SK-N-MC (cell line): Measurements from ENCODE around the gene TNNT3.

Experiments
- DNase-seq: peaks from one replicate; pipeline ENCODE4 v3.0.0-alpha.2; 2011; ENCODE audit warnings: low read depth, low spot score
- H3K27ac ChIP-seq: fragments of 200-600 bp; sonication (generic); 2 replicates; pipeline ENCODE4 v1.5.1; 2016; ENCODE audit warnings: mixed run types
- H3K36me3 ChIP-seq: fragments of 200-600 bp; sonication (generic); 2 replicates; pipeline ENCODE4 v1.6.1; 2017; ENCODE audit warnings: antibody characterized with exemption, low read length, mixed read lengths; ENCODE audit not compliant: insufficient read depth
- H3K4me3 ChIP-seq: fragments of 200-600 bp; sonication (generic); 2 replicates; pipeline ENCODE4 v1.5.1; 2016
- H3K9ac ChIP-seq: fragments of 200-600 bp; sonication (generic); 2 replicates; pipeline ENCODE4 v1.8.0; 2017; ENCODE audit warnings: mixed run types, mixed read lengths; ENCODE audit not compliant: insufficient read length
- H3K9me3 ChIP-seq: fragments of 200-600 bp; sonication (generic); 2 replicates; pipeline ENCODE4 v1.6.1; 2017; ENCODE audit warnings: low read depth, mild to moderate bottlenecking, antibody characterized with exemption, low read length, moderate library complexity, mixed read lengths
- EZH2 ChIP-seq: fragments of 200-600 bp; sonication (generic); IDR thresholded peaks from one replicate; pipeline ENCODE4 v1.6.1; 2017; ENCODE audit warnings: antibody characterized with exemption
- FOXP2 ChIP-seq: optimal IDR thresholded peaks from 2 replicates; pipeline ENCODE3; 2011; ENCODE audit warnings: mild to moderate bottlenecking, moderate library complexity; ENCODE audit not compliant: insufficient read depth; ENCODE audit errors: extremely low read length, control extremely low read depth
- POLR2AphosphoS5 ChIP-seq: IDR thresholded peaks from 2 replicates; pipeline ENCODE4 v1.6.1; 2012; ENCODE audit warnings: mild to moderate bottlenecking, low read depth, low read length, borderline replicate concordance

Gene TNNT3

DNA sequence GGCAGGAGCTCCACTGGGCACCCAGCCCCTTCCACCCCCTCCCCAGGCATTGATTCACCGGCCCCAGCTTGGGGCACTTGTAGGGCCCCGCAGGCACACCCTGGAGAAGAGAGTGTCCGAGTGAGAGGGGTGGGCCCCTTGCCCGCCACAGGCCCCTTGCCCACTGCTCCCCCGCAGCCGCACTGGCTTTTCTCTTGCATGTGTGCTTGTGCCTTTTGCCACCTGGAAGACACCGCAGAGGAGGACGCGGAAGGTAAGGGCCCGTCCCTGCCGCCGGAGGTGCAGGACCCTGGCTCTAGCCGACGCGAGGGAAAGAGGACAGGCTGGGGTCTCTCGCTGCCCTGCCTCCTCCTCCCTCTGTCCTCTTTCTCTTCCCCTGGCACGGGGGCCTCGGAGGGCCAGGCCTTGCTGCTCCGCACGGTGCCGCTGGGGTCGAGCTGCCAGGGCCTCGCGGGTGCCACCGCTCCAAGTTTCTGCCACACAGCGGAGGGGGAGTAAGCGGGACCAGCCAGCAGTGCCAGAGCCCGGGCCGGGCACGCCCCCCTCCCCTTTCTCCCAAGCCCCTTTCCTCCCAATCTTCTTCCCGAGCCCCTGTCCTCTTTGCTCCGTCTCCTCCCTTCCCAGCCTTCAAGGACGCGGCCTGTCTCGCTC, 9.5 kb downstream of the TNNT3 start:
- Histone ChIP-seq H3K9me3 (no peaks in the 10 kb centered on the region), H3K36me3 (no peaks in the 10 kb centered on the region), H3K4me3 (no peak overlapping the region), H3K27ac (no peak overlapping the region), H3K9ac (no peak overlapping the region)
- no peak for TF ChIP-seq EZH2
- no peak for TF ChIP-seq POLR2AphosphoS5
- no peak for TF ChIP-seq FOXP2
- no peak for DNase-seq

DNA sequence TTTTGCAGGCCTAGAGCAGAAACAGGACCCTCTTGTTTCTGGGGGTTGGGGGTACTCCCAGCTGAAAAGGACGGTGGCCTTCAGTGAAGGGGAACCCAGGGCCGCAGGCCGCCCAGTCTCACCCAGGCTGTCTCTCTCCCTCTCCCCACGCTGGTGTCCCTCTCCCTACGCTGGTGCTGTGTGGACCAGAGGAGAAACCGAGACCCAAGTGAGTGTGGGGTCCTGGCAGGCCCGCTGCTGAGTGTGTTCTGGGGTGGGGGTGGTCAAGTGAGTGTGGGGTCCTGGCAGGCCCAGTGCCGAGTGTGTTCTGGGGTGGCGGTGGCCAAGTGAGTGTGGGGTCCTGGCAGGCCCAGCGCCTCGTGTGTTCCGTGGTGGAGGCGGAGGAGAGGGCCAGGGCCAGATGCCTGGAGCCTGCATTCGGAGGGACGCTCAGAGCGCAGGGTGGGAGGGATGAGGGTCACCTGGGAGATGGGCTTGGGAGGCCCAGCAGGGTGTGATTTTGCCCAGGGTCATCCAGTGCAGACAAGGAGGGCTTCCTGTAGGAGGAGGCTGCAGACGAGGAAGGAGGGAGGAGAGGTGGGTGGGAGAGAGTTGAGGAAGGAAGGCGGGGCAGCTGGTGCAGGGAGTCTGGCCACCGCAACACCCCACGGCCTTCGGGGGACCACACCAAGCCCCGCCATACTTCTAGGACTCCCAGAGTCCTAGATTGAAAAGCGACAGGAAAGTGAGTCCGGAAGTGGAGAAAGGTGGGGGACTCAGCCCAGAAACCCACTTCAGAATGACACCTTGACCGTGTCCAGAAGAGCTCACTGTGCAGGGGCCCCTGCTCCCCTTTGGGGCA, 10.3 kb downstream of the TNNT3 start:
- no peaks in the 10 kb centered on the region for H3K36me3 ChIP-seq
- H3K9ac ChIP-seq: no peak overlapping the region
- H3K9me3 ChIP-seq: no peaks in the 10 kb centered on the region
- TF ChIP-seq FOXP2: no peak
- no peak for TF ChIP-seq POLR2AphosphoS5
- no peak for TF ChIP-seq EZH2
- H3K27ac ChIP-seq: no peak overlapping the region
- DNase-seq: no peak
- no peak overlapping the region for H3K4me3 ChIP-seq

- Histone ChIP-seq H3K9me3 (no peaks in the 10 kb centered on the region), H3K9ac (no peak overlapping the region), H3K4me3 (no peak overlapping the region), H3K36me3 (no peaks in the 10 kb centered on the region), H3K27ac (no peak overlapping the region)
- no peak for TF ChIP-seq POLR2AphosphoS5
- no peak for TF ChIP-seq EZH2
- no peak for DNase-seq
These were observed 10.9 kb downstream of the TNNT3 start for GRCh38 chr11:1930462-1930830.

DNA sequence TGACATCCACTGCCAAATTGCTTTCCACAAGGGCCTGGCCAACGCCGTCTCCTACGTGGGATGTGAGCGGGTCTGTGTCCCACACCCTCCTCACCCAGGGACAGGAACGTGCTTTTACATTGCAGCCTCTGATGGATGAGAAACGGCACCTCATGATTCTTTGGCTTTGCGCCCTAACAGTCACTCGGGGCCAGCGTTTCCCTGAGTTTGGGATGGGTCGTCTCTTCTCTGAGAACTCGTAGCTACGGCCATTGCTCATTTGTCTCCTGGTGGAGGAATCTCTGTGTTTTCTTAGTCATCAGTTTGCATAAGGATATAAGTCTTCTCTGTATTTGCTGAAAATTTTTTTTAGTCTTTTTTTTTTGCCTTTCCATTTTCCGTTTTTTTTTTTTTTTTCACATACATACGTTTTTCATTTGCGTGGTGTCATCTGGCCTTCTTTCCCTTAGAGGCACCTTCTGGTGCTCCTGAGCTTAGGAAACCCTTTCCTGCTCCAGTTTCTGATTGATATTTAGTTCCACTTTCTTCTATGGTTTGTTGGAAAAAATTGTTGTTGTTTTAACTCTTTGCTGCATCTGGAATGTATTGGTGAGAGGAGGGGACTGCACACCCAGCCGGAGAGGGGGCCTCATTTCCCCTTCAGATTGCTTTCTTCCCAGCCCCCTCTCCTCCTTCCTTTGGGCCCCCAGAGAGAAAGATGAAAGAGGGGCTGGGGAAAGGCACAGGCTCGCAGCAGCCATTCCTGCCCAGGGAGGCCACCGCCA, 12.0 kb downstream of the TNNT3 start:
- TF ChIP-seq EZH2: no peak
- no peak for TF ChIP-seq FOXP2
- TF ChIP-seq POLR2AphosphoS5: no peak
- no peak overlapping the region for H3K4me3 ChIP-seq
- no peak for DNase-seq

GRCh38 chr11:1932105-1932480, 12.6 kb downstream of the TNNT3 start:
- Histone ChIP-seq H3K9ac (no peak overlapping the region), H3K27ac (no peak overlapping the region), H3K4me3 (no peak overlapping the region), H3K9me3 (no peaks in the 10 kb centered on the region), H3K36me3 (no peaks in the 10 kb centered on the region)
- no peak for DNase-seq
- TF ChIP-seq EZH2 (no peak), POLR2AphosphoS5 (no peak), FOXP2 (no peak)

More for the DNA sequence above, 12.0 kb downstream of the TNNT3 start:
- Histone ChIP-seq H3K9me3 (no peaks in the 10 kb centered on the region), H3K9ac (no peak overlapping the region), H3K27ac (no peak overlapping the region), H3K36me3 (no peaks in the 10 kb centered on the region)

DNA sequence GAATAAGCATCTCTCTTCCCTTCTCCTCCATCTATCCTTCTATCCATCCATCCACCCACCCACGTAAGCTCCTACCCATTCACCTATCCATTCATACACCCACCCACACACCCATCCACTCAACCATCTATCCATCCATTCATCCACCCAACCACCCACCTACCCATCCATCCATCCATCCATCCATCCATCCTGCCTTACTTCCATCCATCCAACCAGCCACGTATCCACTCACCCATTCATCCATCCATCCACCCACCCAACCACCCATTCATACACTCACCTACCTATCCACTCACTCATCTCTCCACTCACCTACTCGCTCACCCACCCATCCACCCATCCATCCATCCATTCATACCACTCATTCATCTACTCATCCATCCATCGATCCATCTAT, 13.2 kb downstream of the TNNT3 start:
- H3K9ac ChIP-seq: no peak overlapping the region
- no peaks in the 10 kb centered on the region for H3K36me3 ChIP-seq
- no peak for DNase-seq
- no peak for TF ChIP-seq POLR2AphosphoS5
- no peak for TF ChIP-seq EZH2
- no peak for TF ChIP-seq FOXP2
- no peaks in the 10 kb centered on the region for H3K9me3 ChIP-seq
- no peak overlapping the region for H3K27ac ChIP-seq
- H3K4me3 ChIP-seq: no peak overlapping the region

- TF ChIP-seq POLR2AphosphoS5 (no peak), FOXP2 (no peak), EZH2 (no peak)
- no peak overlapping the region for H3K9ac ChIP-seq
- H3K36me3 ChIP-seq: no peaks in the 10 kb centered on the region
- H3K27ac ChIP-seq: no peak overlapping the region
- H3K9me3 ChIP-seq: no peaks in the 10 kb centered on the region
- DNase-seq: no peak
- no peak overlapping the region for H3K4me3 ChIP-seq
These were observed 14.2 kb downstream of the TNNT3 start for GRCh38 chr11:1933416-1934334.
